Uterus (tissue), 4 donors: ENCODE results near the gene FDXR. TPM values are rescaled to one million over a fixed set of nuclear protein-coding genes. Genes with fewer than 3 reads are reported as not detected.
A peak's percentile ranks its signal among the peaks of the same experiment; 100 is the strongest.

Source experiments
- DNase-seq, 2 donors: peaks; one replicate each; pipeline ENCODE4 v3.0.0-alpha.2; 2019 to 2020
- H3K27ac ChIP-seq, 2 donors: fragments of 200-600 bp; sonication (generic); 1 replicate in 1 of 2; 2 replicates in 1 of 2; pipeline ENCODE4 v1.5.1; 2016 to 2018
- H3K27me3 ChIP-seq, 2 donors: fragments of 200-600 bp; sonication (generic); one replicate each; pipeline ENCODE4 v1.5.1; 2018 to 2019; ENCODE audit warnings: control low read depth in 1 of 2
- H3K36me3 ChIP-seq, 2 donors: fragments of 200-600 bp; sonication (generic); one replicate each; pipeline ENCODE4 v1.5.1; 2019; ENCODE audit warnings: control low read depth in 1 of 2
- H3K4me1 ChIP-seq, 2 donors: fragments of 200-600 bp; sonication (generic); one replicate each; pipeline ENCODE4 v1.5.1; 2018 to 2019; ENCODE audit warnings: control low read depth in 1 of 2
- H3K4me3 ChIP-seq, 2 donors: fragments of 200-600 bp; sonication (generic); 1 replicate in 1 of 2; 2 replicates in 1 of 2; pipeline ENCODE4 v1.5.1; 2018 to 2019; ENCODE audit warnings: mild to moderate bottlenecking in 1 of 2
- H3K9me3 ChIP-seq, 2 donors: fragments of 200-600 bp; sonication (generic); one replicate each; pipeline ENCODE4 v1.5.1; 2019; ENCODE audit warnings: control low read depth in 1 of 2
- CTCF ChIP-seq, 4 experiments: fragments of 200-600 bp in 2 of 4; fragments of 450-650 bp in 2 of 4; sonication (generic) in 2 of 4; IDR thresholded peaks; one replicate each; pipeline ENCODE4 v1.5.1; 2016 to 2019; ENCODE audit warnings: antibody characterized with exemption in 4 of 4, mild to moderate bottlenecking in 2 of 4, moderate library complexity in 1 of 4
- POLR2A ChIP-seq, 2 donors: fragments of 450-650 bp; IDR thresholded peaks; one replicate each; pipeline ENCODE4 v1.6.1; 2016; ENCODE audit warnings: antibody characterized with exemption in 2 of 2, mild to moderate bottlenecking in 1 of 2, moderate library complexity in 1 of 2
- intact Hi-C: fragments of 100-400 bp; cut with DNase I; formaldehyde crosslinking; loops from one replicate; pipeline ENCODE4 v1.15.1; 2023; ENCODE audit warnings: low total_unique reads
- total RNA-seq, 4 donors: library from RNA; depleted of rRNA in 3 of 4; stranded (reverse); fragments of >200 nt in 3 of 4; gene quantifications; one replicate each; pipeline versions ENCODE4 v1.1.0 to v1.2.4, GENCODE V29; 2014 to 2023
- donor health status: DM: yes; HTN: yes; CAD: no.

The FDXR gene
- total RNA-seq, 4 donors from 2014 or later = 5.1 to 13.4 (median 7.2) TPM; not detected in 1

- no peak for DNase-seq
- Histone ChIP-seq H3K27me3 (peaks cover 5 to 6% of the 10 kb centered on the region in 2 donors), H3K4me1 (peaks cover 0 to 5% of the 10 kb centered on the region in 2 donors), H3K9me3 (no peaks in the 10 kb centered on the region), H3K4me3 (no peak overlapping the region), H3K36me3 (no peaks in the 10 kb centered on the region), H3K27ac (no peak overlapping the region)
- intact Hi-C loops = loop anchor here (10.0 kb wide), 1 partner anchor 121 kb away; the partner anchor contains the start of gene NHERF1
- no peak for TF ChIP-seq POLR2A (IDR thresholded peaks at IDR 0.05)
- no peak for TF ChIP-seq CTCF (IDR thresholded peaks at IDR 0.05)
These were observed 7.1 kb downstream of the FDXR start for GRCh38 chr17:74865504-74866197.

GRCh38 chr17:74864866-74865395 is 7.9 kb downstream of the FDXR start:
- peak; percentile 68 to 81 for DNase-seq
- Histone ChIP-seq H3K9me3 (no peaks in the 10 kb centered on the region), H3K4me1 (peaks cover 0 to 10% of the 10 kb centered on the region in 2 donors), H3K36me3 (no peaks in the 10 kb centered on the region), H3K27me3 (peaks cover 12 to 13% of the 10 kb centered on the region in 2 donors), H3K4me3 (no peak overlapping the region), H3K27ac (no peak overlapping the region)
- TF ChIP-seq POLR2A (IDR thresholded peaks at IDR 0.05) = no peak
- peak; percentile 93 to 95 (median 94) for TF ChIP-seq CTCF (IDR thresholded peaks at IDR 0.05)
- intact Hi-C loops = loop anchor here (5.0 to 10.0 kb wide), 2 partner anchors 73 to 120 kb away; partner anchors contain the start of gene NHERF1

DNA sequence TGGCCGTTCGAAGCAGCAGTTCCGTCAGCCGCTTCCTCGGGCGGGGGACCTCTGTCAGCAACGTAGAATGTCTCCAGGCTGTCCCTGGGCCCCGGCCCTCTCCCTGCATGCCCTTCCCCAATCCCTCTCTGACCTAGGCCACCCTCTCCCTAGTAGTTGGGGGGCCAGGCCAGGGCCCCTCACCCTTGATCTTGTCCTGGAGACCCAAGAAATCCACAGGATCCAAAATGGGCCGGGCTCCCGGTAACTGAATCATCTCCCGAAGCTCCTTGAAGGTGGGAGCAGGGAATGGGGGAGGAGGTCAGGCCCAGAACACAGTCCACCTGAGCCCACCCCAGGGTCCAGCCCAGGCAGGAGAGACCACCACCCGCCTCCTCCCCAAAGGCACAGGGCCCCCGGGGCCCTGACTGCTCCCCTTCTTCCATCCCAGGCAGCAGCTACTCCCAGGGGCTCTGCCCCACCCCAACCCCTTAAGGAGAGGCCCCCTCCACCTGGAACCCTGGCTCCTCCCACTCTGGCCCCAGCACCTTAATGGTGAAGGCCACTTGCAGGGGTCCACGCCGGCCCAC is 8.4 kb downstream of the FDXR start:
- H3K27ac ChIP-seq = no peak overlapping the region
- TF ChIP-seq CTCF (IDR thresholded peaks at IDR 0.05) (no peak), POLR2A (IDR thresholded peaks at IDR 0.05) (no peak)
- intact Hi-C loops = loop anchor here (5.0 to 10.0 kb wide), 2 partner anchors 72 to 120 kb away; partner anchors contain the start of gene NHERF1

GRCh38 chr17:74863420-74864296 is 9.1 kb downstream of the FDXR start:
- no peaks in the 10 kb centered on the region for H3K36me3 ChIP-seq
- no peak overlapping the region for H3K4me3 ChIP-seq
- H3K27me3 ChIP-seq = peaks cover 18 to 23% of the 10 kb centered on the region in 2 donors
- no peaks in the 10 kb centered on the region for H3K9me3 ChIP-seq
- no peak for DNase-seq
- peaks cover 0 to 18% of the 10 kb centered on the region in 2 donors for H3K4me1 ChIP-seq
- intact Hi-C loops = loop anchor here (5.0 to 10.0 kb wide), 2 partner anchors 71 to 119 kb away; partner anchors contain the start of gene NHERF1
- no peak overlapping the region for H3K27ac ChIP-seq
- TF ChIP-seq CTCF (IDR thresholded peaks at IDR 0.05) = no peak
- TF ChIP-seq POLR2A (IDR thresholded peaks at IDR 0.05) = no peak

More for the DNA sequence above, 8.4 kb downstream of the FDXR start:
- Histone ChIP-seq H3K36me3 (no peaks in the 10 kb centered on the region), H3K9me3 (no peaks in the 10 kb centered on the region), H3K4me3 (no peak overlapping the region), H3K4me1 (peaks cover 0 to 16% of the 10 kb centered on the region in 2 donors), H3K27me3 (peaks cover 16% of the 10 kb centered on the region in 2 donors)
- no peak for DNase-seq
